ENCODE measurements around the gene SPRR2B. TPM values are rescaled to one million over a fixed set of nuclear protein-coding genes. Genes with fewer than 3 reads are reported as not detected.

Gene SPRR2B
- total and polyA plus RNA-seq, 10 of the 15 experiments (the other 5 are each of a cell fraction or from before 2014, with no cell fraction given), result not detected

GRCh38 chr1:153087652-153088051, 16.2 kb upstream of the SPRR2B start (continued):
- TF ChIP-seq PRDM15 (CRISPR knock-in tag; IDR thresholded peaks at IDR 0.05) (no peak), BMI1 (IDR thresholded peaks at IDR 0.05; ENCODE audit: borderline replicate concordance) (no peak), TCF7 (IDR thresholded peaks at IDR 0.05; ENCODE audit: borderline replicate concordance) (no peak), SUPT20H (IDR thresholded peaks at IDR 0.05; ENCODE audit: borderline replicate concordance, control insufficient read depth, low read depth, low read length) (no peak), NRF1 (conservative IDR thresholded peaks at IDR 0.05; ENCODE audit: low read depth, low read length) (no peak), SMAD1 (IDR thresholded peaks at IDR 0.05; ENCODE audit: low read depth, partially characterized antibody) (no peak)

- SMC1A ChIA-PET (ENCODE audit: uncharacterized antibody, unreplicated experiment), result no interaction called here
- no peak overlapping the region for H2AFZ ChIP-seq (ENCODE audit: control insufficient read depth, low read depth, low read length)
- no peaks in the 10 kb centered on the region for H3K4me1 ChIP-seq (ENCODE audit: control insufficient read depth, insufficient read depth, low read length)
- H3K36me3 ChIP-seq (ENCODE audit: control insufficient read depth in 2 of 2, insufficient read depth in 2 of 2, low read length in 1 of 2), result no peaks in the 10 kb centered on the region
- no peaks in the 10 kb centered on the region for H3K9me3 ChIP-seq (replicated peaks; ENCODE audit: control insufficient read depth, insufficient read depth, low read length)
- no peak overlapping the region for H3K9ac ChIP-seq (ENCODE audit: control insufficient read depth, insufficient read depth, low read length)
- H3K27me3 ChIP-seq (replicated peaks in 1 of 2; ENCODE audit: control insufficient read depth in 2 of 2, insufficient read depth in 2 of 2, low read length in 1 of 2), result no peaks in the 10 kb centered on the region
- no peak overlapping the region for H3K4me2 ChIP-seq (ENCODE audit: control insufficient read depth, insufficient read depth)
- H3K79me2 ChIP-seq (ENCODE audit: control insufficient read depth, insufficient read depth, low read length), result no peaks in the 10 kb centered on the region
- DNase-seq (ENCODE audit: low read depth, low spot score), result no peak
- POLR2A ChIA-PET, result interaction anchor here (0.7 kb wide), 1 partner anchor 156 kb away, joined by 3 read pairs; no protein-coding TSS in a partner anchor
- no peak for ATAC-seq
- BruUV-seq (replicated peaks), result no TSS peak
- 59% methylated on average over 3 of the region's 3 CpGs for WGBS (ENCODE audit: insufficient coverage, insufficient replicate concordance, low lambda C conversion rate, missing lambda C conversion rate)
- RAD21 ChIA-PET (ENCODE audit: unreplicated experiment), result no interaction called here
- TF ChIP-seq MEF2A (IDR thresholded peaks at IDR 0.05; ENCODE audit: insufficient read depth, low read depth, low read length), result no peak
- TF ChIP-seq CBFB (IDR thresholded peaks at IDR 0.05; ENCODE audit: low read depth), result no peak
- in situ Hi-C loops (cut with MboI), result no loop called here
- FAIRE-seq, result no peak
- no peak overlapping the region for H3K27ac ChIP-seq (ENCODE audit: control insufficient read depth, insufficient read depth)
- CTCF ChIA-PET, result no interaction called here
- H3K4me3 ChIP-seq, result no peak overlapping the region
- H4K20me1 ChIP-seq (ENCODE audit: control insufficient read depth, insufficient read depth), result no peaks in the 10 kb centered on the region
- intact Hi-C loops (cut with micrococcal nuclease; ENCODE audit: unreplicated experiment), result no loop called here
Observed at GRCh38 chr1:153081736-153082135, 10.3 kb upstream of the SPRR2B start.
